ENCODE measurements around the gene GRIK5. TPM values are rescaled to one million over a fixed set of nuclear protein-coding genes. Genes with fewer than 3 reads are reported as not detected.

Gene GRIK5
- total and polyA plus RNA-seq, 4 donors, result 0.09 to 0.42 (median 0.17) TPM; not detected in 1

- TF ChIP-seq, protein P1, sequence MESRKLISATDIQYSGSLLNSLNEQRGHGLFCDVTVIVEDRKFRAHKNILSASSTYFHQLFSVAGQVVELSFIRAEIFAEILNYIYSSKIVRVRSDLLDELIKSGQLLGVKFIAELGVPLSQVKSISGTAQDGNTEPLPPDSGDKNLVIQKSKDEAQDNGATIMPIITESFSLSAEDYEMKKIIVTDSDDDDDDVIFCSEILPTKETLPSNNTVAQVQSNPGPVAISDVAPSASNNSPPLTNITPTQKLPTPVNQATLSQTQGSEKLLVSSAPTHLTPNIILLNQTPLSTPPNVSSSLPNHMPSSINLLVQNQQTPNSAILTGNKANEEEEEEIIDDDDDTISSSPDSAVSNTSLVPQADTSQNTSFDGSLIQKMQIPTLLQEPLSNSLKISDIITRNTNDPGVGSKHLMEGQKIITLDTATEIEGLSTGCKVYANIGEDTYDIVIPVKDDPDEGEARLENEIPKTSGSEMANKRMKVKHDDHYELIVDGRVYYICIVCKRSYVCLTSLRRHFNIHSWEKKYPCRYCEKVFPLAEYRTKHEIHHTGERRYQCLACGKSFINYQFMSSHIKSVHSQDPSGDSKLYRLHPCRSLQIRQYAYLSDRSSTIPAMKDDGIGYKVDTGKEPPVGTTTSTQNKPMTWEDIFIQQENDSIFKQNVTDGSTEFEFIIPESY (IDR thresholded peaks at IDR 0.05), result no peak
- TF ChIP-seq EGR1 (IDR thresholded peaks at IDR 0.05; ENCODE audit: low read depth in 2 of 2), result no peak
- no peak for TF ChIP-seq HNF4G (IDR thresholded peaks at IDR 0.05)
- TF ChIP-seq NR2F2 (IDR thresholded peaks at IDR 0.05), result no peak
These were observed 70.2 kb downstream of the GRIK5 start (continued) for GRCh38 chr19:41999878-42000208.

DNA sequence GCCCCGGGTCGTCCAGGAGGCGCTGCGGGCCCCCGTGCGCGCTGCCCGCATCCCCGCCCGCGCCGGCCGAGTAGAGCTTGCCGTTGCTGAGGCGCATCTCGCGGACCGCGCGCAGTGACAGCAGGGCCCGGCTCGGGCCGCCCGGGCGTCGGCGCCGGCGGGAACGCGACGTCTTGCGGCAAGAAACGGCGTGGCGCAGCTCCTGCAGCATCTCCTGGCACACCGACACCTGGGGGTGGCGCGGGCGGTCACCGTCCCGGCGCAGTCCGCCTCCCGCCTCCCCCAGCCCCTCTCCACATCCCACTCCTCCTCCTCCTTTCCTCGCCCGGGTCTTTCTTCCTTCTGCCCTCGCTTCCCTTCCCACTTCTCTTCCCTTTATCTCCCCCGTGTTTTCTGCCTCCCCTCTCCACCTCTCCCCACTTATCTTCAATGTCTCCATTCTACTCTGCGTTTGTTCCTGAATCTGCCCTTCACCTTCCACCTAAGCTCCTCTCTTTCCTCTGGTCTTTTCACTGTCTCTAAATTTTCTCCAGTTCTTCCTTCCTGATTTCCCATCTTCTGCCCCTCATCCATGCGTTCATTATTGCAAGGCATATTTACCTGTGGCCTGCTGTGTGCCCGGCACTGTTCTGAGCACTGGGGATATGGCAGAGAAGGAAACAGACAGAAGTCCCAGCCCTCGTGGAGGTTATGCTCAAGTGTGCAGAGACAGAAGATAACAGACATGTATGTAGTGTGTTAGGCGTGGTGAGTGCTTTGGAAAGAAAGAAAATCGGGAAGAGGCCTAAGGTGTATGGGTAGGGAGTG, 70.7 kb downstream of the GRIK5 start:
- H3K36me3 ChIP-seq (ENCODE audit: control insufficient read depth in 4 of 4, insufficient read depth in 3 of 4, low read depth in 1 of 4, low read length in 3 of 4), result no peaks in the 10 kb centered on the region
- H3K4me3 ChIP-seq (ENCODE audit: low read depth in 1 of 3, low read length in 3 of 3), result no peak overlapping the region
- no peaks in the 10 kb centered on the region for H3K9me3 ChIP-seq (ENCODE audit: control insufficient read depth in 4 of 4, low read length in 3 of 4)
- H3K4me1 ChIP-seq (ENCODE audit: control insufficient read depth in 4 of 4, insufficient read depth in 4 of 4, low read length in 3 of 4), result peaks cover 0 to 5% (median 0%) of the 10 kb centered on the region in 4 donors
- 10% methylated on average over 55 of the region's 55 CpGs for WGBS
- no peak for DNase-seq (ENCODE audit: low spot score)
- H3K9ac ChIP-seq (ENCODE audit: low read depth in 1 of 2, low read length in 2 of 2), result no peak overlapping the region
- no peak overlapping the region for H3K27ac ChIP-seq (ENCODE audit: low read depth in 1 of 2, low read length in 2 of 2)
- TF ChIP-seq FOXA1 (IDR thresholded peaks at IDR 0.05) (no peak), FOXA2 (IDR thresholded peaks at IDR 0.05) (no peak), TAF1 (conservative IDR thresholded peaks at IDR 0.05) (no peak), EGR1 (IDR thresholded peaks at IDR 0.05; ENCODE audit: low read depth in 2 of 2) (no peak), HNF4A (conservative IDR thresholded peaks at IDR 0.05) (no peak), JUND (IDR thresholded peaks at IDR 0.05) (no peak), MAX (IDR thresholded peaks at IDR 0.05) (no peak)
- TF ChIP-seq, protein P1 (IDR thresholded peaks at IDR 0.05), result no peak
- peaks cover 8 to 25% (median 12%) of the 10 kb centered on the region in 4 donors for H3K27me3 ChIP-seq (ENCODE audit: control insufficient read depth in 4 of 4, insufficient read depth in 4 of 4, low read length in 3 of 4)

DNA sequence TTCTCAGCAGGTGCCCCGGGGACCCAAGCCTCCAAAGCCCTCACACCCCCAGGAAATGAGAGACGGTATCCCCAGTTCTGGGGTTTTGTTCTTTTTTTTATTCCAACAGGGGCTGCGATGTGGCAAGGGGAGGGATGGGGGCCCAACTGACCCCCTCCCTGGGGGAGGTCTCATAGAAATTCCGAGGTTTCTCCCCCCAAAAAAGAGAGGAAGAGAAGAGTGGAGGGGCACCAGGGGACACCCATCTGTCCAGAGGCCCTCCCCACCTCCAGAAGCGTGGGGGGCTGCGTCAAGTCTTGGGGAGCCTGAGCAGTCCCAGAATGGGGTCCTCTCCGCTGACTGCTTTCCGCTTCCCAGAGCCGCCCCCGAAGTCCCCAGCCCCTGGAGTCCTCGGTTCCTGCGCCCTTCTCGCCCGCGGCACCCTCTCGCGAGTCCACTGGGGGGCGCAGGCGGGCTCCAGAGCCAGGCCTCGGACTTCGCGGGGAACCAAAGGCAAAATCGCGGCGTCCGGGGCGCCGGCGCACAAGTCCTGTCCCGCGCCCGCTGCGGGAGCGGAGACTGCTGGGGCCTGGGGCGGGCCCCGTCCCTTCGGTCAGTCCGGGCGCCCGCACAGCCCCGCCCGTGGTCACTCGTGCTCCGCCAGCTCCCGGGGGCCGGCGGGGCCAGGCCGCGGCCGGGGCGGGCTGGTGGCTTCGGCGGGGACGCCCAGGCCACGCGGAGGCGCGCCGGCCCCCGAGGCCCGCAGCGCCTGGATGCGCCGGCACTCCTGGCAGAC, 71.6 kb downstream of the GRIK5 start:
- Histone ChIP-seq H3K36me3 (ENCODE audit: control insufficient read depth in 4 of 4, insufficient read depth in 3 of 4, low read depth in 1 of 4, low read length in 3 of 4) (no peaks in the 10 kb centered on the region), H3K9ac (ENCODE audit: low read depth in 1 of 2, low read length in 2 of 2) (no peak overlapping the region), H3K4me3 (ENCODE audit: low read depth in 1 of 3, low read length in 3 of 3) (no peak overlapping the region), H3K9me3 (ENCODE audit: control insufficient read depth in 4 of 4, low read length in 3 of 4) (no peaks in the 10 kb centered on the region), H3K27ac (ENCODE audit: low read depth in 1 of 2, low read length in 2 of 2) (no peak overlapping the region), H3K27me3 (ENCODE audit: control insufficient read depth in 4 of 4, insufficient read depth in 4 of 4, low read length in 3 of 4) (peaks cover 8 to 25% (median 12%) of the 10 kb centered on the region in 4 donors), H3K4me1 (ENCODE audit: control insufficient read depth in 4 of 4, insufficient read depth in 4 of 4, low read length in 3 of 4) (peaks cover 0 to 6% (median 3%) of the 10 kb centered on the region in 4 donors)
- no peak for DNase-seq (ENCODE audit: low spot score)
- TF ChIP-seq JUND (IDR thresholded peaks at IDR 0.05) (no peak), TAF1 (conservative IDR thresholded peaks at IDR 0.05) (no peak)
- TF ChIP-seq, protein P2, sequence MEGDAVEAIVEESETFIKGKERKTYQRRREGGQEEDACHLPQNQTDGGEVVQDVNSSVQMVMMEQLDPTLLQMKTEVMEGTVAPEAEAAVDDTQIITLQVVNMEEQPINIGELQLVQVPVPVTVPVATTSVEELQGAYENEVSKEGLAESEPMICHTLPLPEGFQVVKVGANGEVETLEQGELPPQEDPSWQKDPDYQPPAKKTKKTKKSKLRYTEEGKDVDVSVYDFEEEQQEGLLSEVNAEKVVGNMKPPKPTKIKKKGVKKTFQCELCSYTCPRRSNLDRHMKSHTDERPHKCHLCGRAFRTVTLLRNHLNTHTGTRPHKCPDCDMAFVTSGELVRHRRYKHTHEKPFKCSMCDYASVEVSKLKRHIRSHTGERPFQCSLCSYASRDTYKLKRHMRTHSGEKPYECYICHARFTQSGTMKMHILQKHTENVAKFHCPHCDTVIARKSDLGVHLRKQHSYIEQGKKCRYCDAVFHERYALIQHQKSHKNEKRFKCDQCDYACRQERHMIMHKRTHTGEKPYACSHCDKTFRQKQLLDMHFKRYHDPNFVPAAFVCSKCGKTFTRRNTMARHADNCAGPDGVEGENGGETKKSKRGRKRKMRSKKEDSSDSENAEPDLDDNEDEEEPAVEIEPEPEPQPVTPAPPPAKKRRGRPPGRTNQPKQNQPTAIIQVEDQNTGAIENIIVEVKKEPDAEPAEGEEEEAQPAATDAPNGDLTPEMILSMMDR (IDR thresholded peaks at IDR 0.05; ENCODE audit: low read depth, low read length, missing input control), result no peak
- TF ChIP-seq, protein P3, sequence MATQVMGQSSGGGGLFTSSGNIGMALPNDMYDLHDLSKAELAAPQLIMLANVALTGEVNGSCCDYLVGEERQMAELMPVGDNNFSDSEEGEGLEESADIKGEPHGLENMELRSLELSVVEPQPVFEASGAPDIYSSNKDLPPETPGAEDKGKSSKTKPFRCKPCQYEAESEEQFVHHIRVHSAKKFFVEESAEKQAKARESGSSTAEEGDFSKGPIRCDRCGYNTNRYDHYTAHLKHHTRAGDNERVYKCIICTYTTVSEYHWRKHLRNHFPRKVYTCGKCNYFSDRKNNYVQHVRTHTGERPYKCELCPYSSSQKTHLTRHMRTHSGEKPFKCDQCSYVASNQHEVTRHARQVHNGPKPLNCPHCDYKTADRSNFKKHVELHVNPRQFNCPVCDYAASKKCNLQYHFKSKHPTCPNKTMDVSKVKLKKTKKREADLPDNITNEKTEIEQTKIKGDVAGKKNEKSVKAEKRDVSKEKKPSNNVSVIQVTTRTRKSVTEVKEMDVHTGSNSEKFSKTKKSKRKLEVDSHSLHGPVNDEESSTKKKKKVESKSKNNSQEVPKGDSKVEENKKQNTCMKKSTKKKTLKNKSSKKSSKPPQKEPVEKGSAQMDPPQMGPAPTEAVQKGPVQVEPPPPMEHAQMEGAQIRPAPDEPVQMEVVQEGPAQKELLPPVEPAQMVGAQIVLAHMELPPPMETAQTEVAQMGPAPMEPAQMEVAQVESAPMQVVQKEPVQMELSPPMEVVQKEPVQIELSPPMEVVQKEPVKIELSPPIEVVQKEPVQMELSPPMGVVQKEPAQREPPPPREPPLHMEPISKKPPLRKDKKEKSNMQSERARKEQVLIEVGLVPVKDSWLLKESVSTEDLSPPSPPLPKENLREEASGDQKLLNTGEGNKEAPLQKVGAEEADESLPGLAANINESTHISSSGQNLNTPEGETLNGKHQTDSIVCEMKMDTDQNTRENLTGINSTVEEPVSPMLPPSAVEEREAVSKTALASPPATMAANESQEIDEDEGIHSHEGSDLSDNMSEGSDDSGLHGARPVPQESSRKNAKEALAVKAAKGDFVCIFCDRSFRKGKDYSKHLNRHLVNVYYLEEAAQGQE (IDR thresholded peaks at IDR 0.05), result no peak
- 5% methylated on average over 64 of the region's 64 CpGs for WGBS

All from liver (tissue), 9 donors.